B cell (primary cell): ENCODE data around the gene FKBP14. TPM values are rescaled to one million over a fixed set of nuclear protein-coding genes. Genes with fewer than 3 reads are reported as not detected.

Experiments used
- ATAC-seq: fragments of 200-7000 bp; cut with Tn5 transposase; one replicate; pipeline ENCODE4 v1.10.0; 2021; ENCODE audit warnings: low read depth, mild to moderate bottlenecking, moderate number of reproducible peaks, moderate library complexity
- CTCF ChIA-PET: fragments of 350-600 bp; sonication (Branson Sonifier 250); formaldehyde crosslinking; loops from one replicate; lab custom pipeline; 2021; ENCODE audit warnings: antibody characterized with exemption, inconsistent platforms; lab: Charles Lee
- POLR2A ChIA-PET: fragments of 350-600 bp; sonication (Branson Sonifier 250); formaldehyde crosslinking; loops from one replicate; lab custom pipeline; 2021; ENCODE audit warnings: antibody characterized with exemption; lab: Charles Lee
- DNase-seq: peaks from one replicate; pipeline ENCODE4 v3.0.0; 2013
- H2AFZ ChIP-seq: 2 replicates; pipeline ENCODE4 v1.6.1; 2012; ENCODE audit warnings: mild to moderate bottlenecking, low read depth, low read length; ENCODE audit not compliant: insufficient read depth, poor library complexity, severe bottlenecking
- H3K27ac ChIP-seq, 2 donors: 1 replicate in 1 of 2; 2 replicates in 1 of 2; pipeline ENCODE4 v1.5.1; 2012 to 2013; ENCODE audit warnings: low read length in 2 of 2, mild to moderate bottlenecking in 2 of 2, moderate library complexity in 1 of 2
- H3K27me3 ChIP-seq, 4 experiments: fragments of 200-600 bp in 1 of 4; sonication (generic) in 1 of 4; replicated peaks in 1 of 4; 1 replicate in 2 of 4; 2 replicates in 2 of 4; pipeline versions ENCODE4 v1.6.1 to v1.7.0; 2013 to 2016; ENCODE audit warnings: low read length in 3 of 4, mild to moderate bottlenecking in 2 of 4, mixed read lengths in 1 of 4, moderate library complexity in 1 of 4; ENCODE audit not compliant: insufficient read depth in 4 of 4, control insufficient read depth in 3 of 4; ENCODE audit errors: control extremely low read depth in 1 of 4
- H3K36me3 ChIP-seq, 2 experiments: replicated peaks in 1 of 2; 1 replicate in 1 of 2; 2 replicates in 1 of 2; pipeline versions ENCODE4 v1.6.1 to v1.7.1; 2013; ENCODE audit warnings: low read length in 1 of 2; ENCODE audit not compliant: insufficient read depth in 2 of 2, control insufficient read depth in 1 of 2; ENCODE audit errors: control extremely low read depth in 1 of 2, extremely low read depth in 1 of 2
- H3K4me1 ChIP-seq, 2 donors: fragments of 200-600 bp in 1 of 2; sonication (generic) in 1 of 2; 1 replicate in 1 of 2; 2 replicates in 1 of 2; pipeline versions ENCODE4 v1.5.1 to v1.6.1; 2013 to 2017; ENCODE audit warnings: low read length in 2 of 2; ENCODE audit not compliant: control insufficient read depth in 2 of 2, insufficient read depth in 2 of 2
- H3K4me2 ChIP-seq: replicated peaks from 2 replicates; pipeline ENCODE3; 2012; ENCODE audit warnings: mild to moderate bottlenecking, low read depth, low read length; ENCODE audit not compliant: poor library complexity, severe bottlenecking
- H3K4me3 ChIP-seq, 5 experiments: fragments of 200-600 bp in 1 of 5; sonication (generic) in 1 of 5; 1 replicate in 3 of 5; 2 replicates in 2 of 5; pipeline versions ENCODE4 v1.5.1 to v1.7.0; 2011 to 2016; ENCODE audit warnings: low read length in 4 of 5, mild to moderate bottlenecking in 4 of 5, low read depth in 2 of 5, control low read depth in 1 of 5, moderate library complexity in 1 of 5; ENCODE audit not compliant: insufficient read depth in 1 of 5; ENCODE audit errors: control extremely low read depth in 1 of 5, extremely low read depth in 1 of 5
- H3K79me2 ChIP-seq: fragments of 200-600 bp; sonication (generic); one replicate; pipeline ENCODE4 v1.6.0; 2016; ENCODE audit warnings: low read length; ENCODE audit not compliant: control insufficient read depth, insufficient read depth
- H3K9ac ChIP-seq: fragments of 200-600 bp; sonication (generic); 2 replicates; pipeline ENCODE4 v1.6.1; 2017; ENCODE audit warnings: mild to moderate bottlenecking, low read length, moderate library complexity
- H3K9me3 ChIP-seq, 3 donors: one replicate each; pipeline versions ENCODE4 v1.6.1 to v1.7.1; 2013; ENCODE audit warnings: low read length in 2 of 3; ENCODE audit not compliant: control insufficient read depth in 2 of 3, insufficient read depth in 1 of 3; ENCODE audit errors: control extremely low read depth in 1 of 3
- H4K20me1 ChIP-seq: 2 replicates; pipeline ENCODE4 v1.6.0; 2012; ENCODE audit warnings: mild to moderate bottlenecking, low read length; ENCODE audit not compliant: insufficient read depth, control insufficient read depth, poor library complexity, severe bottlenecking
- H3K27ac Mint-ChIP-seq: one replicate; pipeline ENCODE4 v1.8.0; 2021; ENCODE audit warnings: mixed read lengths
- H3K27me3 Mint-ChIP-seq: one replicate; pipeline ENCODE4 v1.8.0; 2021; ENCODE audit warnings: mixed read lengths
- H3K4me1 Mint-ChIP-seq: one replicate; pipeline ENCODE4 v1.8.0; 2021; ENCODE audit warnings: mixed read lengths
- H3K4me3 Mint-ChIP-seq: one replicate; pipeline ENCODE4 v1.8.0; 2021; ENCODE audit warnings: mixed read lengths
- H3K9me3 Mint-ChIP-seq: one replicate; pipeline ENCODE4 v1.8.0; 2022; ENCODE audit warnings: mixed read lengths; ENCODE audit not compliant: insufficient read depth
- CTCF ChIP-seq: fragments of 200-600 bp; IDR thresholded peaks from one replicate; pipeline ENCODE4 v1.8.0; 2022; ENCODE audit warnings: antibody characterized with exemption, mild to moderate bottlenecking
- EZH2 ChIP-seq: IDR thresholded peaks from 2 replicates; pipeline ENCODE4 v1.6.1; 2012; ENCODE audit warnings: borderline replicate concordance, low read depth, mild to moderate bottlenecking, moderate library complexity, low read length; ENCODE audit not compliant: insufficient read depth, poor library complexity, severe bottlenecking
- WGBS: methylation state at CpG from one replicate; pipeline ENCODE4 v1.1.5; 2013; ENCODE audit warnings: missing lambda C conversion rate; ENCODE audit not compliant: insufficient coverage; 5-methylcytosine and 5-hydroxymethylcytosine counted together
- intact Hi-C: fragments of 100-400 bp; cut with micrococcal nuclease; formaldehyde crosslinking; loops from one replicate; pipeline ENCODE4 v1.10.0; 2022
- polyA plus RNA-seq: library from polyadenylated mRNA; depleted of rRNA; stranded (reverse); fragments of >200 nt; gene quantifications from 2 replicates; pipeline ENCODE4 v1.2.3, GENCODE V29; 2012
- total RNA-seq, 2 donors: library from RNA; stranded (reverse); fragments of 120-200 nt in 1 of 2; gene quantifications; 1 replicate in 1 of 2; 2 replicates in 1 of 2; pipeline versions ENCODE4 v1.2.3 to v1.2.4, GENCODE V29; 2013 to 2022

The FKBP14 gene
- total and polyA plus RNA-seq, 2 donors (not counting 1 experiment from before 2014, with no cell fraction given) = 2.8 to 4.2 TPM

DNA sequence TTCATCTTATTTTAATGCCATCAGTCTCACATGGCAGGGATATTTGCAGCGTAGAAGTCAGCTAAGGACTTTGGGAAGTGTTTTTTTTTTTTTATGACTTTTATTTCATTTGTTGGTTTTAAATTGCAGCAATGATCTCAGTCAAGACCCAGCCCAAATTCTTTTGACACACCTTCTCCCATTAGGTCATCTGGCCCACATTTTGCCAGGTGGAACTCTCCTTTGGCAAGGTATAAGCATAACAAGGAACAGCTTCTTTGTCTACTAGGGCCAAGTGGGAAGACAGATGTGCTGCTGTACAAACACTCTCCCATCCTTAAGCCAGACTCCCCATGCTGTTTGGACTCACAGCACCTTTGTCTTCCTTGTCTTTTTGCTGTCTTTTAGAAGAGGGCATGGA, 43.5 kb upstream of the FKBP14 start:
- Mint-ChIP-seq H3K4me3 (no peak overlapping the region), H3K9me3 (no peaks in the 10 kb centered on the region), H3K4me1 (no peaks in the 10 kb centered on the region), H3K27me3 (no peaks in the 10 kb centered on the region), H3K27ac (no peak overlapping the region)
- H3K27me3 ChIP-seq = no peaks in the 10 kb centered on the region
- no peaks in the 10 kb centered on the region for H3K4me1 ChIP-seq
- H3K4me2 ChIP-seq = no peak overlapping the region
- H3K9ac ChIP-seq = no peak overlapping the region
- no peak for ATAC-seq
- H3K79me2 ChIP-seq = no peaks in the 10 kb centered on the region
- no peak for TF ChIP-seq CTCF
- TF ChIP-seq EZH2 = no peak
- H3K36me3 ChIP-seq = peaks cover 0 to 7% of the 10 kb centered on the region in 2 experiments
- no peaks in the 10 kb centered on the region for H3K9me3 ChIP-seq
- ChIA-PET CTCF (interaction anchor here (1.1 kb wide), 1 partner anchor 153 kb away, joined by 3 read pairs; no protein-coding TSS in a partner anchor), POLR2A (no interaction called here)
- H3K27ac ChIP-seq = no peak overlapping the region
- H4K20me1 ChIP-seq = no peaks in the 10 kb centered on the region
- H2AFZ ChIP-seq = no peak overlapping the region
- intact Hi-C loops = no loop called here
- DNase-seq = no peak
- H3K4me3 ChIP-seq = no peak overlapping the region
- no CpG with 5 or more reads among the region's 1 CpG for WGBS

DNA sequence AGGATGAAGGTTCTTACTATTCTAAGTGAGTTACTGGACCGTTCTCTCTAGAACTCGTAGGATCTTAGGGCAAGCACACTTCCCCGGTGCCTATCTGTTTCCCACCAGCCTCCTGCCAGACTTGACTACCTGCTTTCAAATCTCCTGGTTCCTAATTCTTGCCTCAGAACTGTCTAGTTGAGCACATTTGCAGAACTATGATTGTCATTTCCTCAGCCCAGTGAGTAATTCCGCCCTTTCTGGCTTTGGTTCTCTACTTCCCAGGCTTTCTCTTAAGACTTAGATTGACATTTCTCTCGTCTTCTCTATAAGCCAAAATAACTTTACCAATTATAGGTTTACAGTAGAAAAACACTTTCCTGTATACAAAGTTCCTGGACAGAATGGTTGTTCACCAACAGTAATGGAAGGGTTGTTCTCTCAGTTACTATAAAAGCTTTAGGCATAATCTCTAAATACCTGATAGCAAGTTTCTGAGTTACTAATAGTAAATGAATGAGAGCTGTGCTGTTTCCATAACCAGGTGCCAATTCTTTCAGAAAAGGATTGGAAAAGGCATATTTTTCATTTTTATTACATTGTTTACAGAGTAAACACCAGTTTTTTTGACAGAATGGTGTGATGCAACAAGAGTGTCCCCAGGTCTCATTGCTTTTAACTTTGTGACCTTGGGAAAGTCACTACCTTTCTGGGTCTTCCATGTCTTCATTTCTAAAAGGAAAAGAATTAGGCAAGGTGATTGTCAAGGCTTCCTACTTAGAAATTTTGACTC, 42.8 kb upstream of the FKBP14 start:
- DNase-seq (no peak), ATAC-seq (no peak)
- no peaks in the 10 kb centered on the region for H3K27me3 Mint-ChIP-seq
- Histone ChIP-seq H3K4me2 (no peak overlapping the region), H3K9ac (no peak overlapping the region), H3K79me2 (no peaks in the 10 kb centered on the region), H3K27ac (no peak overlapping the region), H4K20me1 (no peaks in the 10 kb centered on the region), H3K4me3 (no peak overlapping the region), H2AFZ (no peak overlapping the region), H3K36me3 (peaks cover 0 to 7% of the 10 kb centered on the region in 2 experiments), H3K9me3 (no peaks in the 10 kb centered on the region), H3K27me3 (no peaks in the 10 kb centered on the region), H3K4me1 (no peaks in the 10 kb centered on the region)
- CTCF ChIA-PET = no interaction called here
- no peak for TF ChIP-seq CTCF
- TF ChIP-seq EZH2 = no peak
- POLR2A ChIA-PET = no interaction called here
- intact Hi-C loops = no loop called here
- H3K9me3 Mint-ChIP-seq = no peaks in the 10 kb centered on the region
- WGBS = 91% methylated on average over 3 of the region's 5 CpGs
- H3K4me3 Mint-ChIP-seq = no peak overlapping the region
- no peaks in the 10 kb centered on the region for H3K4me1 Mint-ChIP-seq
- no peak overlapping the region for H3K27ac Mint-ChIP-seq
